Esophagus muscularis mucosa (tissue), 4 donors: ENCODE data around the gene HNRNPF. TPM values are rescaled to one million over a fixed set of nuclear protein-coding genes. Genes with fewer than 3 reads are reported as not detected.

Source experiments
- DNase-seq: peaks from one replicate; pipeline ENCODE4 v3.0.0-alpha.2; 2017; ENCODE audit errors: extremely low spot score
- H3K27ac ChIP-seq, 4 donors: fragments of 200-600 bp; sonication (generic); replicated peaks in 1 of 4; 1 replicate in 3 of 4; 2 replicates in 1 of 4; pipeline ENCODE4 v1.5.1; 2016 to 2019; ENCODE audit warnings: mild to moderate bottlenecking in 1 of 4
- H3K27me3 ChIP-seq, 4 donors: fragments of 200-600 bp; sonication (generic); one replicate each; pipeline versions ENCODE4 v1.5.1 to v1.6.0; 2016 to 2019
- H3K36me3 ChIP-seq, 4 donors: fragments of 200-600 bp; sonication (generic); one replicate each; pipeline ENCODE4 v1.5.1; 2016 to 2019
- H3K4me1 ChIP-seq, 4 donors: fragments of 200-600 bp; sonication (generic); one replicate each; pipeline ENCODE4 v1.5.1; 2016 to 2019
- H3K4me3 ChIP-seq, 4 donors: fragments of 200-600 bp; sonication (generic); 1 replicate in 2 of 4; 2 replicates in 2 of 4; pipeline ENCODE4 v1.5.1; 2016 to 2019; ENCODE audit warnings: mild to moderate bottlenecking in 4 of 4, moderate library complexity in 1 of 4
- H3K9me3 ChIP-seq, 4 donors: fragments of 200-600 bp; sonication (generic); 1 replicate in 3 of 4; 2 replicates in 1 of 4; pipeline ENCODE4 v1.5.1; 2016 to 2019
- CTCF ChIP-seq, 3 experiments: fragments of 200-600 bp in 2 of 3; fragments of 450-650 bp in 1 of 3; sonication (generic) in 2 of 3; IDR thresholded peaks; one replicate each; pipeline ENCODE4 v1.5.1; 2017 to 2019; ENCODE audit warnings: antibody characterized with exemption in 3 of 3, mild to moderate bottlenecking in 2 of 3, moderate library complexity in 1 of 3
- EP300 ChIP-seq: sonication (generic); formaldehyde crosslinking; IDR thresholded peaks from one replicate; pipeline ENCODE4 v1.6.1; 2017; ENCODE audit warnings: antibody characterized with exemption
- POLR2A ChIP-seq: fragments of 450-650 bp; IDR thresholded peaks from one replicate; pipeline ENCODE4 v1.6.1; 2017; ENCODE audit warnings: antibody characterized with exemption, moderate library complexity, mild to moderate bottlenecking, low read depth
- POLR2AphosphoS5 ChIP-seq, 2 donors: sonication (generic); formaldehyde crosslinking; IDR thresholded peaks; one replicate each; pipeline ENCODE4 v1.6.1; 2017; ENCODE audit warnings: antibody characterized with exemption in 2 of 2
- whole genome bisulfite sequencing: methylation state at CpG from one replicate; pipeline ENCODE4 v1.1.5; 2018; 5-methylcytosine and 5-hydroxymethylcytosine counted together
- intact Hi-C: fragments of 100-400 bp; cut with DNase I; formaldehyde crosslinking; loops from one replicate; pipeline ENCODE4 v1.15.1; 2023
- total RNA-seq, 4 donors: library from RNA; depleted of rRNA; stranded (reverse); fragments of >200 nt; gene quantifications; one replicate each; pipeline versions ENCODE4 v1.1.0 to v1.2.1, GENCODE V29; 2016

Gene HNRNPF
- total RNA-seq, 4 donors from 2014 or later = 113 to 243 (median 176) TPM

GRCh38 chr10:43377424-43377883, 31.5 kb downstream of the HNRNPF start:
- Histone ChIP-seq H3K36me3 (no peaks in the 10 kb centered on the region), H3K27me3 (no peaks in the 10 kb centered on the region), H3K27ac (no peak overlapping the region), H3K4me1 (peaks cover 0 to 2% (median 0%) of the 10 kb centered on the region in 4 donors), H3K9me3 (no peaks in the 10 kb centered on the region), H3K4me3 (no peak overlapping the region)
- WGBS = 73% methylated on average over 10 of the region's 13 CpGs
- no peak for DNase-seq
- TF ChIP-seq POLR2A (no peak), EP300 (no peak), CTCF (IDR thresholded peaks at IDR 0.05) (no peak)
- intact Hi-C loops = no loop called here

- intact Hi-C loops = no loop called here
- H3K4me3 ChIP-seq = no peak overlapping the region
- H3K9me3 ChIP-seq = no peaks in the 10 kb centered on the region
- TF ChIP-seq EP300 = no peak
- no peak for TF ChIP-seq CTCF (IDR thresholded peaks at IDR 0.05)
- TF ChIP-seq POLR2AphosphoS5 (IDR thresholded peaks at IDR 0.05) = no peak
- TF ChIP-seq POLR2A = no peak
- H3K4me1 ChIP-seq = peaks cover 0 to 2% (median 0%) of the 10 kb centered on the region in 4 donors
- no peaks in the 10 kb centered on the region for H3K36me3 ChIP-seq
- WGBS = 100% methylated on average over 2 of the region's 2 CpGs
- DNase-seq = no peak
- H3K27ac ChIP-seq = no peak overlapping the region
- no peaks in the 10 kb centered on the region for H3K27me3 ChIP-seq
These were observed 32.1 kb downstream of the HNRNPF start for GRCh38 chr10:43376828-43377423.

- Histone ChIP-seq H3K27me3 (no peaks in the 10 kb centered on the region), H3K4me1 (peaks cover 0 to 2% (median 0%) of the 10 kb centered on the region in 4 donors), H3K27ac (no peak overlapping the region), H3K9me3 (no peaks in the 10 kb centered on the region), H3K36me3 (no peaks in the 10 kb centered on the region), H3K4me3 (no peak overlapping the region)
- no peak for TF ChIP-seq POLR2A
- no peak for TF ChIP-seq POLR2AphosphoS5 (IDR thresholded peaks at IDR 0.05)
- no peak for TF ChIP-seq CTCF (IDR thresholded peaks at IDR 0.05)
- no peak for TF ChIP-seq EP300
- DNase-seq = no peak
- WGBS = 93% methylated on average over 9 of the region's 9 CpGs
- intact Hi-C loops = no loop called here
These were observed 32.8 kb downstream of the HNRNPF start for GRCh38 chr10:43376046-43376635.

GRCh38 chr10:43375401-43376020, 33.5 kb downstream of the HNRNPF start:
- TF ChIP-seq POLR2AphosphoS5 (IDR thresholded peaks at IDR 0.05) (no peak), CTCF (IDR thresholded peaks at IDR 0.05) (no peak), EP300 (no peak)
- Histone ChIP-seq H3K4me1 (peaks cover 0 to 2% (median 0%) of the 10 kb centered on the region in 4 donors), H3K36me3 (no peaks in the 10 kb centered on the region), H3K27me3 (no peaks in the 10 kb centered on the region), H3K4me3 (no peak overlapping the region), H3K27ac (no peak overlapping the region), H3K9me3 (no peaks in the 10 kb centered on the region)
- intact Hi-C loops = no loop called here
- WGBS = 87% methylated on average over 8 of the region's 12 CpGs
- no peak for DNase-seq
